Measurements from ENCODE around the gene CCDC160. TPM values are rescaled to one million over a fixed set of nuclear protein-coding genes. Genes with fewer than 3 reads are reported as not detected.
"Not testable (repeated sequence)": the region's sequence is repeated elsewhere in the genome, so short reads cannot be mapped to it uniquely, and the experiment has no call there.

Gene CCDC160
- total RNA-seq, 6 experiments from 2014 or later = not detected

DNA sequence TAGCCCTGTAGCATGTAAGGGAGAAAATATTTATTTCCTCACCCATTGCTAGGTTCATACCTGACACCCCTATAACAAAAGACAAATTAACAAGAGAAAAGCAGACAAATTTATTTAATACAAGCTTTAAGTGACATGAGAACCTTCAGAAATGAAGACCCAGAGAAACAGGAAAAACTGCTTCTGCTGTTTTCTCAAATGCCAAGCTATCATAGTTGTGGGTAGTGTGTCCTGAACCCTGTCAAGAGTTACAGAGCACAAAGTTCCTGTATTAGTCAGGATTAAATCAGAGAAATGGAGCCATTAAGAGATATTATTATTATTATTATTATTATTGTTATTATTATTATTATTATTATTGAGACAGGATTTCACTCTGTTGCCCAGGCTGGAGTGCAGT is 17.5 kb downstream of the CCDC160 start:
- Mint-ChIP-seq H3K27me3 (ENCODE audit: insufficient read depth) (peaks cover 3% of the 10 kb centered on the region; the same call in 1 of the 2 replicates), H3K9me3 (no peaks in the 10 kb centered on the region), H3K4me1 (ENCODE audit: low read depth) (no peaks in the 10 kb centered on the region), H3K27ac (no peak overlapping the region), H3K4me3 (no peak overlapping the region), H3K36me3 (ENCODE audit: low read depth) (no peaks in the 10 kb centered on the region)
- DNase-seq = no peak
- TF ChIP-seq, protein P1, sequence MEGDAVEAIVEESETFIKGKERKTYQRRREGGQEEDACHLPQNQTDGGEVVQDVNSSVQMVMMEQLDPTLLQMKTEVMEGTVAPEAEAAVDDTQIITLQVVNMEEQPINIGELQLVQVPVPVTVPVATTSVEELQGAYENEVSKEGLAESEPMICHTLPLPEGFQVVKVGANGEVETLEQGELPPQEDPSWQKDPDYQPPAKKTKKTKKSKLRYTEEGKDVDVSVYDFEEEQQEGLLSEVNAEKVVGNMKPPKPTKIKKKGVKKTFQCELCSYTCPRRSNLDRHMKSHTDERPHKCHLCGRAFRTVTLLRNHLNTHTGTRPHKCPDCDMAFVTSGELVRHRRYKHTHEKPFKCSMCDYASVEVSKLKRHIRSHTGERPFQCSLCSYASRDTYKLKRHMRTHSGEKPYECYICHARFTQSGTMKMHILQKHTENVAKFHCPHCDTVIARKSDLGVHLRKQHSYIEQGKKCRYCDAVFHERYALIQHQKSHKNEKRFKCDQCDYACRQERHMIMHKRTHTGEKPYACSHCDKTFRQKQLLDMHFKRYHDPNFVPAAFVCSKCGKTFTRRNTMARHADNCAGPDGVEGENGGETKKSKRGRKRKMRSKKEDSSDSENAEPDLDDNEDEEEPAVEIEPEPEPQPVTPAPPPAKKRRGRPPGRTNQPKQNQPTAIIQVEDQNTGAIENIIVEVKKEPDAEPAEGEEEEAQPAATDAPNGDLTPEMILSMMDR (IDR thresholded peaks at IDR 0.05) = no peak

DNA sequence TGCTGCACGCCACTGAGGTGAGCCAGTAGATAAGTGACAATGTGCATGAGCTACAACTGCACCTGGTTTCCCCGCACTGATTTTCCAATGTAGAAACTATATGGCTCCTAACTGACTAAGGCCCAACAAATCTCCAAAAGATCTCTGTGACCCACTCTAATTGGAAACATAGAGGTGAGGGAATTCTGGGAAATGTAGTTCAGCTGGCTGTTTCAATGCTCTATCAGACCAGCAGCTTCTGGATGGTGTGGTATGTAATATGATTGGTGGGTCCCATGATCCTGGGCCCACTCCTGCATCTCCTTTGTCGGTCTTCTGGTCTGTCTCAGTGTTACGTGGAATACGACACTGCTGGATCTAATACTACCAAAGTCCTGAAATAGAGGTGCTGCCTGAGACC is 18.6 kb downstream of the CCDC160 start:
- no peak overlapping the region for H3K27ac Mint-ChIP-seq
- no peaks in the 10 kb centered on the region for H3K4me1 Mint-ChIP-seq (ENCODE audit: low read depth)
- no peaks in the 10 kb centered on the region for H3K36me3 Mint-ChIP-seq (ENCODE audit: low read depth)
- TF ChIP-seq, protein P1 (IDR thresholded peaks at IDR 0.05) = no peak
- no peaks in the 10 kb centered on the region for H3K9me3 Mint-ChIP-seq
- peaks cover 3% of the 10 kb centered on the region; the same call in 1 of the 2 replicates for H3K27me3 Mint-ChIP-seq (ENCODE audit: insufficient read depth)
- no peak for DNase-seq
- no peak overlapping the region for H3K4me3 Mint-ChIP-seq

DNA sequence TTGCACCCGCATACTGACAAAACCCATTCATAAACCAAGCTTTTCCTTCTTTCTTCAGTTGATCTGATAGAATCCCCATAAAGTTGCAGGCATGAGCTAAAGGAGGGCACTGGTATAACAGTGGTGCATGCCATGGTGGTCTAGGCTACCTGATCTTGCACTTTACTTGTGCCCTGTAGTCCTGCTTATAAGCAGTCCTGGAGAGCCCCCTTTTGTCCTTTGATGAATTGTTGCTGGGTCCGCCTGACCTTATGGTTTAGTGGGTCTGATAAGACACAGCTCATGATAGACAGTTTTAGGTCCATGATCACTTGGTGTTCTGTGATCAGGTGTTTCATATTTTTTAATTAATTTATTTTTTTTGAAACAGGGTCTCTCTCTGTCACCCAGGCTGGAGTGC is 19.7 kb downstream of the CCDC160 start:
- DNase-seq = no peak
- no peaks in the 10 kb centered on the region for H3K4me1 Mint-ChIP-seq (ENCODE audit: low read depth)
- H3K27me3 Mint-ChIP-seq (ENCODE audit: insufficient read depth) = peaks cover 3% of the 10 kb centered on the region; the same call in 1 of the 2 replicates
- TF ChIP-seq, protein P1 (IDR thresholded peaks at IDR 0.05) = no peak
- no peak overlapping the region for H3K27ac Mint-ChIP-seq
- H3K36me3 Mint-ChIP-seq (ENCODE audit: low read depth) = no peaks in the 10 kb centered on the region
- no peak overlapping the region for H3K4me3 Mint-ChIP-seq
- H3K9me3 Mint-ChIP-seq = no peaks in the 10 kb centered on the region

DNA sequence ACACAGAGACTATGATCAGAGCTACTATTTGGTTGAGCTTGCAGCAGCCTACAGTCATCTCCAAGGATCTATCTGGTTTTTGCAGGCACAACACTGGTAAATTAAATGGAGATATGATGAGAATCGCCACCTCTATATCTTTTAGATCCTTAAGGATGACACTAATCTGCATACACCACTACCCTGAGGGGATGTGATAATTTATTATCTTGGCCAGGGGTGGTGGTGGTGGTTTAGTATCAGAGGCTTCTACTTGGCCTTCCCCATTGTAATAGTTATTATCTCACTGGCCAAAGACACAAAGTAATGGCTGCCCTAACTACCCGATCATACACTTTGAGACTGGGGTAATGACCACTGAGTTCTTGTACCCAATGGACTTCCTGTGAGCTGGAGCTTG is 21.2 kb downstream of the CCDC160 start:
- H3K9me3 Mint-ChIP-seq = no peaks in the 10 kb centered on the region
- TF ChIP-seq, protein P1 (IDR thresholded peaks at IDR 0.05) = no peak
- no peak overlapping the region for H3K27ac Mint-ChIP-seq
- peaks cover 3% of the 10 kb centered on the region; the same call in 1 of the 2 replicates for H3K27me3 Mint-ChIP-seq (ENCODE audit: insufficient read depth)
- no peaks in the 10 kb centered on the region for H3K4me1 Mint-ChIP-seq (ENCODE audit: low read depth)
- no peak for DNase-seq
- H3K4me3 Mint-ChIP-seq = no peak overlapping the region
- no peaks in the 10 kb centered on the region for H3K36me3 Mint-ChIP-seq (ENCODE audit: low read depth)

DNA sequence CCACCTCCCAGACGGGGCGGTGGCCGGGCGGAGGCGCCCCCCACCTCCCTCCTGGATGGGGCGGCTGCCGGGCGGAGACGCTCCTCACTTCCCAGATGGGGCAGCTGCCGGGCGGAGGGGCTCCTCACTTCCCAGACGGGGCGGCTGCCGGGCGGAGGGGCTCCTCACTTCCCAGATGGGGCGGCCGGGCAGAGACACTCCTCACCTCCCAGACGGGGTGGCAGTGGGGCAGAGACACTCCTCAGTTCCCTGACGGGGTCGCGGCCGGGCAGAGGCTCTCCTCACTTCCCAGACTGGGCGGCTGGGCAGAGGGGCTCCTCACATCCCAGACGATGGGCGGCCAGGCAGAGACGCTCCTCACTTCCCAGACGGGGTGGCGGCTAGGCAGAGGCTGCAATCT is 49.0 kb downstream of the CCDC160 start:
- not testable (repeated sequence) for H3K36me3 Mint-ChIP-seq (ENCODE audit: low read depth); H3K9me3 Mint-ChIP-seq; H3K27ac Mint-ChIP-seq; H3K27me3 Mint-ChIP-seq (ENCODE audit: insufficient read depth); DNase-seq; H3K4me3 Mint-ChIP-seq; H3K4me1 Mint-ChIP-seq (ENCODE audit: low read depth)

DNA sequence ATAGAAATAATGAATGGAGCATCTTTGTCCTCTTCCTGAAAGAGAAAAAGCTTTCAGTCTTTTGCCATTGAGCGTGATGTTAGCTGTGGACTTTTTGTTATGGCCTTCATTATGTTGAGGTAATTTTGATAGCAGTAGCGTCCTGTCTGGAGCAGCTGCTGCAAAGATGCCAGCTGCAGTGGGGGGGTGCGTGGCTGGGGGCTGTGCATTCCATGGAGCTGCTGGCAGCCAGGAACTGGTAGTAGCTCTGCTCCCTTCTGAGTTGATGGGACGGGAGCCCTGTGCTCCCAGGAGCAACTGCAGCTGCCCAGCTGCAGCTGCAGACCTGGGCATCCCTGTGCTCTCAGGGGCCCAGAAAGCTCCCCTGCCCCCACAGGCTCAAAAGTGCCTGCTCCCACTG is 50.4 kb downstream of the CCDC160 start:
- no peak overlapping the region for H3K27ac Mint-ChIP-seq
- H3K27me3 Mint-ChIP-seq (ENCODE audit: insufficient read depth) = no peaks in the 10 kb centered on the region; the same call in 1 of the 2 replicates
- no peaks in the 10 kb centered on the region for H3K9me3 Mint-ChIP-seq
- H3K4me1 Mint-ChIP-seq (ENCODE audit: low read depth) = no peaks in the 10 kb centered on the region
- TF ChIP-seq, protein P1 (IDR thresholded peaks at IDR 0.05) = no peak
- no peak for DNase-seq
- no peaks in the 10 kb centered on the region for H3K36me3 Mint-ChIP-seq (ENCODE audit: low read depth)
- H3K4me3 Mint-ChIP-seq = no peak overlapping the region

Data from HFFc6 (cell line).